ENCODE results near the gene TUB. TPM values are rescaled to one million over a fixed set of nuclear protein-coding genes. Genes with fewer than 3 reads are reported as not detected.

The TUB gene
- total RNA-seq, 1 experiment from 2014 or later = 2.2 TPM

DNA sequence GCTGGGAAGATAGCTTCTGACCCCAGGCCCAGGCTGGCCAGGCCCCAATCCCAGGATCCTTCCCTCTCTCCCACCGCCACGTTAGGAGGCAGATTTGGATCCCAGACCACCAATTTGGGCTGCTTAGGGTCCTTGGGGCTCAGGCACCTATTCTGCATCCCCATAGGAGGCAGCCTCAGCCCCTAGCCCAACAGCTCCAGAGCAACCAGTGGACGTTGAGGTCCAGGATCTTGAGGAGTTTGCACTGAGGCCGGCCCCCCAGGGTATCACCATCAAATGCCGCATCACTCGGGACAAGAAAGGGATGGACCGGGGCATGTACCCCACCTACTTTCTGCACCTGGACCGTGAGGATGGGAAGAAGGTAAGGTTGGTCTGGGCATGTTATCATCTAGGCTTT is 16.1 kb downstream of the TUB start:
- TF ChIP-seq, protein P1, sequence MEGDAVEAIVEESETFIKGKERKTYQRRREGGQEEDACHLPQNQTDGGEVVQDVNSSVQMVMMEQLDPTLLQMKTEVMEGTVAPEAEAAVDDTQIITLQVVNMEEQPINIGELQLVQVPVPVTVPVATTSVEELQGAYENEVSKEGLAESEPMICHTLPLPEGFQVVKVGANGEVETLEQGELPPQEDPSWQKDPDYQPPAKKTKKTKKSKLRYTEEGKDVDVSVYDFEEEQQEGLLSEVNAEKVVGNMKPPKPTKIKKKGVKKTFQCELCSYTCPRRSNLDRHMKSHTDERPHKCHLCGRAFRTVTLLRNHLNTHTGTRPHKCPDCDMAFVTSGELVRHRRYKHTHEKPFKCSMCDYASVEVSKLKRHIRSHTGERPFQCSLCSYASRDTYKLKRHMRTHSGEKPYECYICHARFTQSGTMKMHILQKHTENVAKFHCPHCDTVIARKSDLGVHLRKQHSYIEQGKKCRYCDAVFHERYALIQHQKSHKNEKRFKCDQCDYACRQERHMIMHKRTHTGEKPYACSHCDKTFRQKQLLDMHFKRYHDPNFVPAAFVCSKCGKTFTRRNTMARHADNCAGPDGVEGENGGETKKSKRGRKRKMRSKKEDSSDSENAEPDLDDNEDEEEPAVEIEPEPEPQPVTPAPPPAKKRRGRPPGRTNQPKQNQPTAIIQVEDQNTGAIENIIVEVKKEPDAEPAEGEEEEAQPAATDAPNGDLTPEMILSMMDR (IDR thresholded peaks at IDR 0.05; ENCODE audit: unreplicated experiment) = no peak
- intact Hi-C loops (cut with micrococcal nuclease; ENCODE audit: unreplicated experiment) = loop anchor here (10.0 kb wide), 1 partner anchor 422 kb away; the partner anchor contains the start of gene CYB5R2
- no TSS peak for BruUV-seq (replicated peaks)
- Mint-ChIP-seq H3K27me3 (ENCODE audit: unreplicated experiment) (peaks cover 13% of the 10 kb centered on the region), H3K36me3 (ENCODE audit: insufficient read depth, unreplicated experiment) (no peaks in the 10 kb centered on the region), H3K4me3 (ENCODE audit: low read depth, unreplicated experiment) (no peak overlapping the region), H3K4me1 (ENCODE audit: low read depth, unreplicated experiment) (no peaks in the 10 kb centered on the region), H3K9me3 (ENCODE audit: low read depth, unreplicated experiment) (no peaks in the 10 kb centered on the region), H3K27ac (ENCODE audit: unreplicated experiment) (no peak overlapping the region)
- no peak for DNase-seq
- CTCF ChIA-PET = interaction anchor here (0.6 to 0.9 kb wide), 3 partner anchors 63 to 818 kb away, joined by 3 read pairs; no protein-coding TSS in a partner anchor

DNA sequence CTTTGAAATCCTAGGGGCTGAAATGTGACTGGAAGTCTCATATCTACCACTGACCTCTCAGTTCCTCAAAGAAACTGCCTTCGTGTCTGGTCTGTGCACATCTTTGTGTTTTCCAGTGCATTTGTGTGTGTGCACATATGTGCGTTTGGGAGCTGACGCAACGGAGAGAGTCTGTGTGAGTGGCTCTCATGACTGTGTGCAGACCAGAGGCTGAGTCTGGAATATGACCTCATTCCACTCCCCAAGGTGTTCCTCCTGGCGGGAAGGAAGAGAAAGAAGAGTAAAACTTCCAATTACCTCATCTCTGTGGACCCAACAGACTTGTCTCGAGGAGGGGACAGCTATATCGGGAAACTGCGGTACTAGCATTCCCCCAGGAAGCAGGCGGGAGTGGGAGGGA is 16.5 kb downstream of the TUB start:
- H3K36me3 Mint-ChIP-seq (ENCODE audit: insufficient read depth, unreplicated experiment) = no peaks in the 10 kb centered on the region
- H3K27ac Mint-ChIP-seq (ENCODE audit: unreplicated experiment) = no peak overlapping the region
- H3K4me1 Mint-ChIP-seq (ENCODE audit: low read depth, unreplicated experiment) = no peaks in the 10 kb centered on the region
- no TSS peak for BruUV-seq (replicated peaks)
- DNase-seq = no peak
- intact Hi-C loops (cut with micrococcal nuclease; ENCODE audit: unreplicated experiment) = loop anchor here (10.0 kb wide), 1 partner anchor 423 kb away; the partner anchor contains the start of gene CYB5R2
- H3K4me3 Mint-ChIP-seq (ENCODE audit: low read depth, unreplicated experiment) = no peak overlapping the region
- peaks cover 13% of the 10 kb centered on the region for H3K27me3 Mint-ChIP-seq (ENCODE audit: unreplicated experiment)
- TF ChIP-seq, protein P1 (IDR thresholded peaks at IDR 0.05; ENCODE audit: unreplicated experiment) = no peak
- CTCF ChIA-PET = interaction anchor here (0.6 to 3.1 kb wide), 4 partner anchors 64 to 818 kb away, joined by 3 to 59 read pairs (median 9); partner anchors contain the start of gene EIF3F
- H3K9me3 Mint-ChIP-seq (ENCODE audit: low read depth, unreplicated experiment) = no peaks in the 10 kb centered on the region

DNA sequence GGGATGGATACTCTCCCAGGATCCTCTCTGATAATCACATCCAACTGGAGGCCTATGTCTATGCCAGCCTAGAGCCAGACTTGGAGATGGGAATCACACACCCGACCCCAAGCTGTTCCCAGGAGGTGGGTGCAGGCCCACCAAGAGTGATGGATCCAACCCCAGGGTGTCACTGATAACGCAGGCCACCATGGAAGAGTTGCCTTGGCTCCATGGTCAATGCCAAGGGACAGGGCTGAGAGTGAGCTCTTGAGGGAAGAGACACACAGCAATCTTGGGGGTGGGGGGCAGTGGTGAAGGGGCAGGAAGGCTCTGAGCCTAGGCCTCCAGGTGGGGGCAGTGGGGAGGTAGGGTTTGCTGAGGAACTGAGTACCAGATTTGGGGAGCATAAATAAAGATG is 16.9 kb downstream of the TUB start:
- BruUV-seq (replicated peaks) = no TSS peak
- DNase-seq = no peak
- intact Hi-C loops (cut with micrococcal nuclease; ENCODE audit: unreplicated experiment) = loop anchor here (10.0 kb wide), 1 partner anchor 423 kb away; the partner anchor contains the start of gene CYB5R2
- CTCF ChIA-PET = interaction anchor here (0.9 to 3.3 kb wide), 5 partner anchors 31 to 111 kb away, joined by 3 to 97 read pairs (median 15); partner anchors contain the start of gene EIF3F
- H3K4me1 Mint-ChIP-seq (ENCODE audit: low read depth, unreplicated experiment) = no peaks in the 10 kb centered on the region
- peaks cover 13% of the 10 kb centered on the region for H3K27me3 Mint-ChIP-seq (ENCODE audit: unreplicated experiment)
- no peaks in the 10 kb centered on the region for H3K36me3 Mint-ChIP-seq (ENCODE audit: insufficient read depth, unreplicated experiment)
- H3K27ac Mint-ChIP-seq (ENCODE audit: unreplicated experiment) = no peak overlapping the region
- TF ChIP-seq, protein P1 (IDR thresholded peaks at IDR 0.05; ENCODE audit: unreplicated experiment) = no peak
- no peaks in the 10 kb centered on the region for H3K9me3 Mint-ChIP-seq (ENCODE audit: low read depth, unreplicated experiment)
- H3K4me3 Mint-ChIP-seq (ENCODE audit: low read depth, unreplicated experiment) = no peak overlapping the region

DNA sequence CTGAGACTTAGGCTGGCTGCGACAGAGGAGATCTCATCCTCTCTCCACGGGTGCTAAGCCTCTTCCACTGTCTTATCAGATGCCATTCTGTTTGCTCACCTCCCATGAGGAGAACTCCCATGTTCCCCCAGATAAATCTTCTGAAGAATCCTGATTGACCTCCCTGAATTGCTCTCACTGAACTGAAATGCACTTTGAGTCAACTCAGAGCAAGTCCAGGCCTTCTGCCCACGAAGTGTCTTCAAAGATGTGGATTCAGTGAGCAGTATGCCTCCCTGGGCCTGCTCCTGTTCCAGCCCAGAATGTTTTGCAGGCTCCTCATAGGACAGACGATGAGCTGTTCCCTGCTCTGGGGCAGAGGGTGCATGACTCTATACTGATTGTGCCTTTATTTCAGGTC is 17.4 kb downstream of the TUB start:
- Mint-ChIP-seq H3K36me3 (ENCODE audit: insufficient read depth, unreplicated experiment) (no peaks in the 10 kb centered on the region), H3K27me3 (ENCODE audit: unreplicated experiment) (peaks cover 13% of the 10 kb centered on the region), H3K27ac (ENCODE audit: unreplicated experiment) (no peak overlapping the region), H3K9me3 (ENCODE audit: low read depth, unreplicated experiment) (no peaks in the 10 kb centered on the region), H3K4me1 (ENCODE audit: low read depth, unreplicated experiment) (no peaks in the 10 kb centered on the region), H3K4me3 (ENCODE audit: low read depth, unreplicated experiment) (no peak overlapping the region)
- intact Hi-C loops (cut with micrococcal nuclease; ENCODE audit: unreplicated experiment) = loop anchor here (10.0 kb wide), 1 partner anchor 424 kb away; the partner anchor contains the start of gene CYB5R2
- TF ChIP-seq, protein P1 (IDR thresholded peaks at IDR 0.05; ENCODE audit: unreplicated experiment) = no peak
- no peak for DNase-seq
- CTCF ChIA-PET = interaction anchor here (0.6 to 3.3 kb wide), 6 partner anchors 31 to 1000 kb away, joined by 3 to 97 read pairs (median 10); partner anchors contain the start of gene EIF3F
- BruUV-seq (replicated peaks) = no TSS peak

Data from Calu3 (cell line).